DMS79 treated with DMSO at 0.1 percent for 48 hours (cell line): ENCODE measurements around the gene SLC26A4.

ENCODE experiments used
- DNase-seq: peaks from one replicate; lab custom pipeline; 2025; lab: John Stamatoyannopoulos, UW

Gene SLC26A4

GRCh38 chr7:107746006-107746405, 85.4 kb downstream of the SLC26A4 start:
- DNase-seq, result no peak

GRCh38 chr7:107751113-107751512, 90.5 kb downstream of the SLC26A4 start:
- DNase-seq, result no peak

DNA sequence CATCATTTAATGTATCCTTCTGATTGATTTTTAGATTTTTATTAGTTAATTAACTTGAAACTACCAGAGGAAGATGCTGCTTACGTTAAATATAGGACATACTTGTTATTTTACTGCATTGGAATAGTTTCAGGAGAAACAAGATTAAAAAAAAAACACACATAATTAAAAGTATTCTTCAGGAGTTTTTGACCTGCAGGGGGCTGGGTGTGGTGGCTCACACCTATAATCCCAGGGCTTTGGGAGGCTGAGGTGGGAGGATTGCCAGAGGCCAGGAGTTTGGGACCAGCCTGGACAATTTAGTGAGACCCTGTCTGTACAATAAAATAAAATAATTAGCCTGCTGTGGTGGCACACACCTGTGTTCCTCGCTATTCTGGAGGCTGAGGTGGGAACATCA, 94.0 kb downstream of the SLC26A4 start:
- no peak for DNase-seq

DNA sequence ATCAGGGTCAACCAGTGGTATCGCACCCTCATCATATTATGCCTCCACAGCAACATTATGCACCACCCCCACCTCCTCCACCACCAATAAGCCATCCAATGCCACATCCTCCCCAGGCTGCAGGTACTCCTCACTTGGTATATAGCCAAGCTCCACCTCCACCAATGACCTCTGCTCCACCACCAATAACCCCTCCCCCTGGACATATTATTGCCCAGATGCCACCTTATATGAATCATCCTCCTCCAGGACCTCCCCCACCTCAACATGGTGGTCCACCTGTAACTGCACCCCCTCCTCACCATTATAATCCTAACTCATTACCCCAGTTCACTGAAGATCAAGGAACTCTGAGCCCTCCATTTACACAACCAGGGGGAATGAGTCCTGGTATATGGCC, 98.0 kb downstream of the SLC26A4 start:
- DNase-seq, result no peak

DNA sequence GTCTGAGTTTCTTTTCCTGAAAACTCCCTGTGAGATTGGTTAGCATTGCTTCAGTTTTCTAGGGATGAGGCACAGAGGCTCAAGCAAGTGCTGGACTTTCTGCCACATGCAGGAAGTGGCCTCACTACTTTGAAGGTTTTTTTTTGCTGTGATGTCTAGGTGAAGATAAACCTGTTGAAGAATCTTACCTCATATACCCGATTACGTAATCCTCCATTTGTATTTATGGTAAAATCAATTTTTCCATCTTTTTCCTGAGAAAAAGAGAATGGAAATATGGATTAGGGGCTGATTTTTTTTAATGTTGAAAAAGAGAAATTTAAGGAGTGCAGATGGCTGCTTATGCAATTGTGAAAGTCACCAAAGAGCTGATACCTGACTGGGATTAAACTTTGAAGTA, 106.8 kb downstream of the SLC26A4 start:
- no peak for DNase-seq
